Right atrium auricular region (tissue), 2 donors: ENCODE measurements around the gene SIM2. TPM values are rescaled to one million over a fixed set of nuclear protein-coding genes. Genes with fewer than 3 reads are reported as not detected.

ENCODE experiments used
- DNase-seq: peaks from one replicate; pipeline ENCODE4 v3.0.0-alpha.2; 2019; ENCODE audit warnings: low spot score
- H3K27ac ChIP-seq, 2 donors: fragments of 200-600 bp; sonication (generic); 1 replicate in 1 of 2; 2 replicates in 1 of 2; pipeline ENCODE4 v1.5.1; 2016 to 2019
- H3K27me3 ChIP-seq, 2 donors: fragments of 200-600 bp; sonication (generic); one replicate each; pipeline versions ENCODE4 v1.5.1 to v1.6.0; 2017 to 2019
- H3K36me3 ChIP-seq: fragments of 200-600 bp; sonication (generic); one replicate; pipeline ENCODE4 v1.5.1; 2016
- H3K4me1 ChIP-seq, 2 donors: fragments of 200-600 bp; sonication (generic); one replicate each; pipeline versions ENCODE4 v1.5.1 to v1.6.0; 2017 to 2019
- H3K4me3 ChIP-seq, 2 donors: fragments of 200-600 bp; sonication (generic); 1 replicate in 1 of 2; 2 replicates in 1 of 2; pipeline ENCODE4 v1.5.1; 2017 to 2019; ENCODE audit warnings: mild to moderate bottlenecking in 1 of 2, moderate library complexity in 1 of 2
- H3K9me3 ChIP-seq, 2 donors: fragments of 200-600 bp; sonication (generic); one replicate each; pipeline ENCODE4 v1.5.1; 2019
- CTCF ChIP-seq, 2 donors: fragments of 200-600 bp; sonication (generic); IDR thresholded peaks; one replicate each; pipeline ENCODE4 v1.5.1; 2019; ENCODE audit warnings: antibody characterized with exemption in 2 of 2
- total RNA-seq, 2 donors: library from RNA; depleted of rRNA; stranded (reverse); fragments of >200 nt; gene quantifications; one replicate each; pipeline ENCODE4 v1.1.0, GENCODE V29; 2016

Gene SIM2
- total RNA-seq, 2 donors from 2014 or later: not detected

GRCh38 chr21:36773117-36773516, 74.2 kb downstream of the SIM2 start:
- H3K4me1 ChIP-seq: peaks cover 0 to 11% of the 10 kb centered on the region in 2 donors
- no peak overlapping the region for H3K27ac ChIP-seq
- no peak for DNase-seq
- H3K4me3 ChIP-seq: no peak overlapping the region
- H3K9me3 ChIP-seq: no peaks in the 10 kb centered on the region
- H3K27me3 ChIP-seq: no peaks in the 10 kb centered on the region
- no peak for TF ChIP-seq CTCF (IDR thresholded peaks at IDR 0.05)
- no peaks in the 10 kb centered on the region for H3K36me3 ChIP-seq

- no peak for TF ChIP-seq CTCF (IDR thresholded peaks at IDR 0.05)
- DNase-seq: no peak
- Histone ChIP-seq H3K4me3 (no peak overlapping the region), H3K4me1 (peaks cover 0 to 11% of the 10 kb centered on the region in 2 donors), H3K36me3 (no peaks in the 10 kb centered on the region), H3K27ac (no peak overlapping the region), H3K27me3 (no peaks in the 10 kb centered on the region), H3K9me3 (no peaks in the 10 kb centered on the region)
These were observed 75.1 kb downstream of the SIM2 start for GRCh38 chr21:36773995-36774394.

GRCh38 chr21:36776981-36777617, 78.2 kb downstream of the SIM2 start:
- no peak for TF ChIP-seq CTCF (IDR thresholded peaks at IDR 0.05)
- H3K36me3 ChIP-seq: no peaks in the 10 kb centered on the region
- no peaks in the 10 kb centered on the region for H3K9me3 ChIP-seq
- H3K4me3 ChIP-seq: no peak overlapping the region
- H3K27ac ChIP-seq: no peak overlapping the region
- peaks cover 0 to 7% of the 10 kb centered on the region in 2 donors for H3K4me1 ChIP-seq
- DNase-seq: no peak
- no peaks in the 10 kb centered on the region for H3K27me3 ChIP-seq

GRCh38 chr21:36780861-36781260, 81.9 kb downstream of the SIM2 start:
- Histone ChIP-seq H3K9me3 (no peaks in the 10 kb centered on the region), H3K36me3 (no peaks in the 10 kb centered on the region), H3K4me3 (no peak overlapping the region), H3K27me3 (no peaks in the 10 kb centered on the region), H3K27ac (no peak overlapping the region), H3K4me1 (peaks cover 0 to 11% of the 10 kb centered on the region in 2 donors)
- TF ChIP-seq CTCF (IDR thresholded peaks at IDR 0.05): no peak
- DNase-seq: no peak

- peaks cover 0 to 11% of the 10 kb centered on the region in 2 donors for H3K4me1 ChIP-seq
- TF ChIP-seq CTCF (IDR thresholded peaks at IDR 0.05): no peak
- no peaks in the 10 kb centered on the region for H3K27me3 ChIP-seq
- no peaks in the 10 kb centered on the region for H3K9me3 ChIP-seq
- no peak for DNase-seq
- H3K4me3 ChIP-seq: no peak overlapping the region
- no peaks in the 10 kb centered on the region for H3K36me3 ChIP-seq
- no peak overlapping the region for H3K27ac ChIP-seq
These were observed 84.9 kb downstream of the SIM2 start for GRCh38 chr21:36783612-36784374.
